GM12878 (cell line): Measurements from ENCODE around the gene VANGL1. TPM values are rescaled to one million over a fixed set of nuclear protein-coding genes. Genes with fewer than 3 reads are reported as not detected.

Experiments used
- ASH2L ChIP-seq: fragments of 300-600, 200-600 bp; sonication (generic); IDR thresholded peaks from 2 replicates; pipeline ENCODE4 v1.6.1; 2017; ENCODE audit warnings: low read depth, mild to moderate bottlenecking, borderline replicate concordance
- ATF7 ChIP-seq: fragments of 450-650 bp; IDR thresholded peaks from 2 replicates; pipeline ENCODE4 v1.6.1; 2016; ENCODE audit warnings: low read depth, mild to moderate bottlenecking
- CHD2 ChIP-seq: IDR thresholded peaks from 2 replicates; pipeline ENCODE4 v1.6.1; 2011; ENCODE audit warnings: low read depth, low read length, improper control_type of control experiment, borderline replicate concordance
- CHD4 ChIP-seq: fragments of 200-600 bp; sonication (generic); IDR thresholded peaks from 2 replicates; pipeline ENCODE4 v1.6.1; 2016; ENCODE audit warnings: mild to moderate bottlenecking
- CREB1 ChIP-seq: IDR thresholded peaks from 2 replicates; pipeline ENCODE4 v1.6.1; 2012; ENCODE audit warnings: low read depth, mild to moderate bottlenecking, inconsistent platforms
- CREM ChIP-seq: IDR thresholded peaks from 2 replicates; pipeline ENCODE4 v1.6.1; 2014; ENCODE audit warnings: antibody characterized with exemption, low read depth
- EED ChIP-seq: sonication (generic); IDR thresholded peaks from 2 replicates; pipeline ENCODE4 v1.6.1; 2016; ENCODE audit warnings: antibody characterized with exemption, low read depth
- HCFC1 ChIP-seq: fragments of 150-350 bp; IDR thresholded peaks from 2 replicates; pipeline ENCODE4 v1.6.1; 2014; ENCODE audit warnings: low read length
- KLF5 ChIP-seq: fragments of 450-650 bp; IDR thresholded peaks from 2 replicates; pipeline ENCODE4 v1.6.1; 2014; ENCODE audit warnings: mild to moderate bottlenecking; ENCODE audit not compliant: partially characterized antibody
- LARP7 ChIP-seq: fragments of 450-650 bp; IDR thresholded peaks from 2 replicates; pipeline ENCODE4 v1.6.1; 2017; ENCODE audit warnings: mild to moderate bottlenecking
- NR2C2 ChIP-seq: IDR thresholded peaks from 2 replicates; pipeline ENCODE4 v1.6.1; 2011; ENCODE audit warnings: borderline replicate concordance, low read depth; ENCODE audit not compliant: control insufficient read depth, insufficient read length
- RFX5 ChIP-seq: IDR thresholded peaks from 2 replicates; pipeline ENCODE4 v1.6.1; 2011; ENCODE audit warnings: low read depth, low read length, improper control_type of control experiment
- SMAD1 ChIP-seq: fragments of 450-650 bp; IDR thresholded peaks from 2 replicates; pipeline ENCODE4 v1.6.1; 2018; ENCODE audit warnings: mild to moderate bottlenecking, low read depth; ENCODE audit not compliant: partially characterized antibody
- SUPT20H ChIP-seq: IDR thresholded peaks from 2 replicates; pipeline ENCODE4 v1.6.1; 2011; ENCODE audit warnings: low read depth, mild to moderate bottlenecking, low read length, moderate library complexity, borderline replicate concordance; ENCODE audit not compliant: control insufficient read depth
- ZNF24 ChIP-seq: fragments of 450-650 bp; IDR thresholded peaks from 2 replicates; pipeline ENCODE4 v1.6.1; 2017; ENCODE audit warnings: antibody characterized with exemption, mild to moderate bottlenecking
- polyA plus RNA-seq, 11 experiments: library from polyadenylated mRNA; depleted of rRNA in 4 of 11; unstranded in 6 of 11; stranded (reverse) in 5 of 11; fragments of >200 nt; fragmentation: Nextera tagmentation in 4 of 11; fragmentation: Illumina TruSeq in 1 of 11; extraction: Ambion mirVana in 4 of 11; extraction: Trizol in 1 of 11; gene quantifications; 1 replicate in 1 of 11; 2 replicates in 10 of 11; pipeline versions ENCODE4 v1.2.1 to v1.2.3, GENCODE V29; 2011 to 2016; ENCODE audit warnings: inconsistent platforms in 2 of 11, missing spikeins in 2 of 11, low read depth in 1 of 11
- total RNA-seq, 4 experiments: library from RNA; depleted of rRNA in 3 of 4; stranded (reverse); fragments of >200 nt in 3 of 4; fragmentation: Illumina TruSeq in 1 of 4; extraction: Trizol in 1 of 4; gene quantifications; 2 replicates each; pipeline versions ENCODE4 v1.2.1 to v1.2.3, GENCODE V29; 2013 to 2021
- TF ChIP-seq, protein P1 (sequence below): fragments of 450-650 bp; IDR thresholded peaks from 2 replicates; pipeline ENCODE4 v1.6.1; 2017; ENCODE audit warnings: low read depth, mild to moderate bottlenecking, moderate library complexity
- TF ChIP-seq, protein P2 (sequence below): IDR thresholded peaks from 2 replicates; pipeline ENCODE4 v1.6.1; 2012; ENCODE audit warnings: low read length, inconsistent platforms
- TF ChIP-seq, protein P3 (sequence below): IDR thresholded peaks from 2 replicates; pipeline ENCODE4 v1.6.1; 2012; ENCODE audit warnings: low read depth, low read length, improper control_type of control experiment
- TF ChIP-seq, protein P4 (sequence below): IDR thresholded peaks from 2 replicates; pipeline ENCODE4 v1.6.1; 2012; ENCODE audit warnings: low read depth, low read length, improper control_type of control experiment

The VANGL1 gene
- total and polyA plus RNA-seq, 10 of the 15 experiments (the other 5 are each of a cell fraction or from before 2014, with no cell fraction given) = 0.71 to 12.9 (median 6.3) TPM

DNA sequence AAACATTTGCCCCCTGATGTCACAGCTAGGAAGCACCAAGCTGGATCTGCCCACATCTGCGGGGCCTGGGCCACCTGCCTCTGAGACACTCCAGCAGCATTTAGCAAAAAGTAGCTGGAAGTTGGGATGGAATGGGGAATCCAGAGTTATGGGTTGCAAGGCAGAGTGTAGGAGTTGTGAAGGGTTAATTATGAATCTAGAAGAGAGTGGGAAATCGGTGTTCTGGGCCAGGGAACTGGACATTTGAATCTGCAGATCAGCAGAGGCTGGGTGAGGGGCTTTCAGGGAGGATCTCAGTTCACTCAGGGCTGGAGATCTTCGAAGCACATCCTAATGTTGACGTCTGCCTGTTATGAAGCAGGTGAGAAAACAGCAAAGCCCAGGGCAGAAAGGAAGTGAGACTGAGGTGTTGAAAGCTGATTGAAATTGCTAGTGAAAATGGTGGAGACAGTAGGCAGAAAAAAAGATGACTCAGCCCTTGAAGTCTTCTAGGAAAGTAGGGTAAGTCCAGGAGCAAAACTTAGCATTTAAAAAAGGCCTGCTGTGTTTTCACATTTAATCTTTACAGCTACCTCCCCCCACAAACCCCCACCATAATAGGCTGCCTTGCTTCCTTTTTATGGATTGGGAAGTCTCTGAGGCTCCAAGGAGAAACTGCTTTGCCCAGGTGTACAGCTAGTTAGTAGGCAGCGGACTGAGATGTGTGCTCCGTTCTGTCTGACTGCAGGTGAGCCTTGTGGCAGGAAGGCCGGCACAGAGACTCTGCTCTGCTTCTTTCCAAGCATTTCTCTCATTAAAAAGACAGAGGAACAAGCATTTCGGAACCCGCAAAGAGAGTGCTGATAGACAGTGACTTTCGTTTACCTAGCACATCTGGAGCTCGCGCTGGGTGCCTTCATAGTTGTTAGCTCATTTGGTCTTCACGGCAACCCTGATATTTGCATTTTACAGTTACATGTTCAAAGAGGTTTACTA is 7.2 kb downstream of the VANGL1 start (continued):
- TF ChIP-seq CREB1 (no peak; the same call in 1 of the 2 replicates), ATF7 (peak; percentile 93), CHD4 (no peak), CREM (peak; percentile 79), HCFC1 (no peak), ZNF24 (peak; percentile 11; the same call in 1 of the 2 replicates), EED (peak; percentile 91), ASH2L (no peak; the same call in 1 of the 2 replicates), SMAD1 (no peak), SUPT20H (no peak), NR2C2 (no peak), KLF5 (no peak), CHD2 (peak; percentile 80), LARP7 (no peak), RFX5 (no peak)
- TF ChIP-seq, protein P1, sequence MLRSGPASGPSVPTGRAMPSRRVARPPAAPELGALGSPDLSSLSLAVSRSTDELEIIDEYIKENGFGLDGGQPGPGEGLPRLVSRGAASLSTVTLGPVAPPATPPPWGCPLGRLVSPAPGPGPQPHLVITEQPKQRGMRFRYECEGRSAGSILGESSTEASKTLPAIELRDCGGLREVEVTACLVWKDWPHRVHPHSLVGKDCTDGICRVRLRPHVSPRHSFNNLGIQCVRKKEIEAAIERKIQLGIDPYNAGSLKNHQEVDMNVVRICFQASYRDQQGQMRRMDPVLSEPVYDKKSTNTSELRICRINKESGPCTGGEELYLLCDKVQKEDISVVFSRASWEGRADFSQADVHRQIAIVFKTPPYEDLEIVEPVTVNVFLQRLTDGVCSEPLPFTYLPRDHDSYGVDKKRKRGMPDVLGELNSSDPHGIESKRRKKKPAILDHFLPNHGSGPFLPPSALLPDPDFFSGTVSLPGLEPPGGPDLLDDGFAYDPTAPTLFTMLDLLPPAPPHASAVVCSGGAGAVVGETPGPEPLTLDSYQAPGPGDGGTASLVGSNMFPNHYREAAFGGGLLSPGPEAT = peak; percentile 74
- TF ChIP-seq, protein P2, sequence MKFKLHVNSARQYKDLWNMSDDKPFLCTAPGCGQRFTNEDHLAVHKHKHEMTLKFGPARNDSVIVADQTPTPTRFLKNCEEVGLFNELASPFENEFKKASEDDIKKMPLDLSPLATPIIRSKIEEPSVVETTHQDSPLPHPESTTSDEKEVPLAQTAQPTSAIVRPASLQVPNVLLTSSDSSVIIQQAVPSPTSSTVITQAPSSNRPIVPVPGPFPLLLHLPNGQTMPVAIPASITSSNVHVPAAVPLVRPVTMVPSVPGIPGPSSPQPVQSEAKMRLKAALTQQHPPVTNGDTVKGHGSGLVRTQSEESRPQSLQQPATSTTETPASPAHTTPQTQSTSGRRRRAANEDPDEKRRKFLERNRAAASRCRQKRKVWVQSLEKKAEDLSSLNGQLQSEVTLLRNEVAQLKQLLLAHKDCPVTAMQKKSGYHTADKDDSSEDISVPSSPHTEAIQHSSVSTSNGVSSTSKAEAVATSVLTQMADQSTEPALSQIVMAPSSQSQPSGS = peak; percentile 77
- TF ChIP-seq, protein P3, sequence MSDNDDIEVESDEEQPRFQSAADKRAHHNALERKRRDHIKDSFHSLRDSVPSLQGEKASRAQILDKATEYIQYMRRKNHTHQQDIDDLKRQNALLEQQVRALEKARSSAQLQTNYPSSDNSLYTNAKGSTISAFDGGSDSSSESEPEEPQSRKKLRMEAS = peak; percentile 75
- TF ChIP-seq, protein P4, sequence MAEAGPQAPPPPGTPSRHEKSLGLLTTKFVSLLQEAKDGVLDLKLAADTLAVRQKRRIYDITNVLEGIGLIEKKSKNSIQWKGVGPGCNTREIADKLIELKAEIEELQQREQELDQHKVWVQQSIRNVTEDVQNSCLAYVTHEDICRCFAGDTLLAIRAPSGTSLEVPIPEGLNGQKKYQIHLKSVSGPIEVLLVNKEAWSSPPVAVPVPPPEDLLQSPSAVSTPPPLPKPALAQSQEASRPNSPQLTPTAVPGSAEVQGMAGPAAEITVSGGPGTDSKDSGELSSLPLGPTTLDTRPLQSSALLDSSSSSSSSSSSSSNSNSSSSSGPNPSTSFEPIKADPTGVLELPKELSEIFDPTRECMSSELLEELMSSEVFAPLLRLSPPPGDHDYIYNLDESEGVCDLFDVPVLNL = no peak
- TF ChIP-seq, all 136 proteins: peak for 51
